CD4-positive, alpha-beta T cell treated with Interleukin-17A for 4 hours (primary cell): ENCODE data around the gene NUDT5.
"Not testable (repeated sequence)": the region's sequence is repeated elsewhere in the genome, so short reads cannot be mapped to it uniquely, and the experiment has no call there.

Experiments used
- DNase-seq: peaks from one replicate; pipeline ENCODE4 v3.0.0-alpha.2; 2020; ENCODE audit warnings: mixed read lengths

Gene NUDT5

DNA sequence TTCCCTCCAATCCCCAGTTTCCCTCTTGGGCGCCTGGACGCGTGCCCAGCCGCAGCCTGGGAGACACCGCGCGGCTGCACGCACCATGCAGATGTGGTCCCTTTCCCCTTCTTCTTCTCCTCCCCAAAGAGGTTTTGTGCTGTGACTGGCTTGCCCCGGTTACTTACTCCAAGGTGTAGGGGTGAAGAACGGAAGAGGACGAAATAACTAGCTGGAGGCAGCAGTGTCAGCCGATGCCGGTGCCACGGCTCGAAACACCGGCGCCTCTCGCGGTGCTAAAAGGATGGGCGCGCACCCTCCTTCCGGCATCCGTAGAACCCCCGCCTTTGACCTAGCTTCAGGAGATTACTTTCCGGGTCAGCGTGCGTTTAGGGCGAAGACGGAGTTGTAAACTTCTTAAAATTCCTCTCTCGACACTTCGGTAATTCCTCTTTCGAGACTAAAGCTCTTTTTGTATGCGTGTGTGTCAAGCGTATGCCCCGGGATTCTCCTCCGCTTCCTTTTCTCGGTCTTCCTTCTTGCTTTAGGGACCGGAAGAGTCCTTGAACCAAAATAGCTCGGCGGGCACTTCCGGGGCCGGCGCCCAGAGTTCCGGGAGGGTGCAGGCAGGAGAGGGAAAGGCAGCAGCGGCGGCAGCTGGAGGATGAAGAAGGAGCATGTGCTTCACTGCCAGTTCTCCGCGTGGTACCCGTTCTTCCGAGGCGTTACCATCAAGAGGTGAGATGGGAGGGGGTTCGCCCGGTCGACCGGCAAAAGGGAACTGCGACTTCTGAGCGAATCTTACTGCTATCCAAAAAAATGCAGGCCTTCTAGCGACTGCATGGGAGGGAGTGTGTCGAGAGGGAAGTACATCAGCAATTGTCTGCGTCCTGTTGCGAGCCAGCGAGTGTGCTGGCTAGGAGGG lies at the start of gene NUDT5, which contains the start of gene CDC123:
Gene NUDT5 (minus strand): TSS at position 289 of the 904 bp plus-strand sequence. CDS start 9,600 bp downstream, outside the sequence.
Gene CDC123 (plus strand): TSS at position 586 of the 904 bp plus-strand sequence. CDS start 58 bp downstream, at position 644.
- DNase-seq: peak; percentile 85

DNA sequence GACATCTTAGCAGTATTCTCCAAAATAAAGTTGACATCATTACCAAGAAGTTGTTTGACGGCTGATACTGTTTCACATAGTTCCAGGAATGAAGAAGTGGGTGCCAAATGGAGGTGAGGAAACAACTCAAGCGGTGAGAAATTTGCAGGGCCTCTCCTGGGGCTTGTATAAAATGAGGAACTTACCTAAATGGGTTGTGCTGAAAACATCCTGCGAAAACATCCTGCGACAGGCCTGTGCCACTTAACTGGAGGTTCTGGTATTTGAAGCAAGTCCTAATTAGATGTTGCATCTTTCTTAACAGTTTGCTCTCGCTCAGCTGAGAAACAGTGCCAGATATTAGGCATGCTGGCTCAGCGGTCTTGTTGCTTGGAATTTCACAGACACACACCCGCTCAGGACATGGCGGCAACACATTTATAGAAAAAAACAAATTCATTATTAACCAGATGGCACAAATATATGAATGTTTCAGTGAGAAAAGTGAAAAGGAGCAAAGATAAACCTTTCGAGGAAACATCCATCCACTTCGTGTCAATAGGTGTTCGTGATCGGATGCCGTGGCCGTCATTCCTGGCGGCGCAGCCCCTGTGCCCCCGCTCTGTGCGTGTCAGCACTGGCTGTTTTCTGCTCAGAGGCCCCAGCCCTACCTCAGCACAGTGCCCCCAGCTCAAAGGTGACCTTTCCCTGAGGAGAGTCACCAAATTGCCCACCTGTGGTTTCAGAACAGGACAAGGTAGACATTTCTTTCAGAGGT lies 48.4 kb upstream of the NUDT5 start:
- DNase-seq: no peak

DNA sequence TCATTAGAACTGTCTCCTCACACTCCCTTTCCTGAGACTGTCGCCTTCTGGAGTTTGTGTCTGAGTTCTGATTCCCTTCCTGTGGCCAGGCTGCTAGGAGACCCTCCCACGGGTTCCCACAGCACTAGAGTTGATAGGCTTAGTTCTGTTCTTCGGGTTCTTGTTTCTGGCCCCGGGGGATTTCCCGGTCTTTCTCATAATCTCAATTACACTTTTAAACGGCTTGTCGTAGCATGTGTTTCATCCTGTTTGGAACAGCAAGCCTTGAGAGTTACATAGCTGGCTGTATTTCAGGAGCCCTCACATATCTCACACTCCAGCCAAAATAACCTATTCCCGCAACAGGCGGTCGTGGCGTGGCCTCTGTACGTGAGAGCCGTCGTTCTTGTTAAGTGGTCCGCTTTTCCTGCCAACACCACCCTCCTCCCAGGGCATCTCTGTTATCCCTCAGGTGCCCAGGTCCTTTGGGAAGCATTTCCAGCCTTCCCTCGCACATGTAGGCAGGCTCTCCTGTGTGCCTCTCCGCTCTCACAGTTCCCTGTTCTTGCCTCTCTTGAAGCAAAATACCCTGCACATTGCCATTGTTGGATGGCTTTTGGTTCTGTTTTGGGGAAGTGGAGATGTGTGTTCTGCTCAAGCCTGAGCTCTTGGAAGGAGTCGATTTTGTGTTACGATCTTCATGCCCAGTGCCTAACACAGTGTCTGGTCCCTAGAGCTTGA lies 46.3 kb upstream of the NUDT5 start:
- DNase-seq: no peak

DNA sequence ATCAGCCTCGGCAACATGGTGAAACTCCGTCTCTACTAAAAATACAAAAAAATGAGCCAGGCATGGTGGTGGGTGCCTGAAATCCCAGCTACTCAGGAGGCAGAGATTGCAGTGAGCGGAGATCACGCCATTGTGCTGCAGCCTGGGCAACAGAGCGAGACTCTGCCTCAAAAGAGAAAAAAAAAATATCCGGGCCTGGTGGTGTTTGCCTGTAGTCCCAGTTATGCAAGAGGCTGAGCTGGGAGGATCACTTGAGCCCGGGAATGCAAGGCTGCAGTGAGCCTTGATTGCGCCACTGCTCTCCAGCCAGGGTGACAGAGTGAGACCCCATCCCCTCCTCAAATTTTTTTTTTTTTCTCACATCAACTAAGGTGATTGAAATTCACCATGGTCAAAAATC lies 43.1 kb upstream of the NUDT5 start:
- no peak for DNase-seq

DNA sequence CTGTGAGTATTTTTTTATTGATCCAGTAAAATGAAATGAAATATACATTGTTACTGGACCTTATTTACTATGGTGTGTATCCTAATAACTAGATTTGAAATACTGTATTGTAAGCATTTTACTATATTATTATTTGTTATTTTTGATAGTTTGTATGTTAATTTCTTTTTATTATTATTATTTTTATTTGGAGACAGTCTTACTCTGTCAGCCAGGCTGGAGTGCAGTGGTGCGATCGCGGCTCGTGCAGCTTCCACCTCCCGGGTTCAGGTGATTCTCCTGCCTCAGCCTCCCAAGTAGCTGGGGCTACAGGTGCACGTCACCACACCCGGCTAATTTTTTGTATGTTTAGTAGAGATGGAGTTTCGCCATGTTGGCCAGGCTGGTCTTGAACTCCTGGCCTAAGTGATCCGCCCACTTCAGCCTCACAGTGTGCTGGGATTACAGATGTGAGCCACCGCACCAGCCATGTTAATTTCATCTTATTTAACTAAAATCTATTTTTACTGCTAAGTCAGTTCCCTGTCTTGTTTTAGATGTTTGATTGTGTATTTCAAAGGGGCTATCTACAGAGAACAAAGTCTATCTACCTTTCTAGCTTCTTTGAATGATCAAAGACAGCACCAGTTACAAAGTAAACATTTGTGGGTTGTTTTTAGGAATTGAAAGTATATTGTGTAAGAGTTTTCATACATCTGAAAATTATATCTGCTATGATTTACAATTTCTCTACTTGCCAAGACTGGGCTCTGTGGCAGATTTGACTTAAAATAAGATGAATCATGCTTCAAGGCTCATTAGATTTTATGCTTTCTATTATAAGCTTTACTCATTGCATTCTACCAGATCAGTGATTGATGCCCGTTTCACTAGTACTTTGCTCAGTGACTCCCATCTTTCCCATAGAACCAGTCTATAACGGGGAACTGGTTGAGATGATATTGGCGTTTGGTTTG lies 41.9 kb upstream of the NUDT5 start:
- DNase-seq: no peak

DNA sequence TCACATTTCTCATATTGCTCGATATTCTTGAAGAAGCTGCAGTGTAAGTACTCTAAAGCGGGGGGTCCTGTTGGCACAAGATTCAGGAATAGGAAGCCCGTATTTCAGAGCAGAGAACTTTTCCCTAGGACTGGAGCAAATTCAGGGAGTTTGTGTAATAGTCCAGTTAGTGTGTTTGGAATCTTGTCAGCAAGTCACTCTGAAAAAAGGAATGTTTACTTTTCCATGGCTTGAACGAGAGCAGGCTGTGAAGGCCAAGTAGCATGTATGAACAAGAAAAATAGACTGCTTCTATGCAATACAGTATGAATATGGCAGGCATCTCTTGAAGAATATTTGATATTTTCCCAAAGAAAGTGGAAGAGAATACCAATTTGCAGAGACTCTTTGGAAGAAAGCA lies 40.1 kb upstream of the NUDT5 start:
- no peak for DNase-seq

DNA sequence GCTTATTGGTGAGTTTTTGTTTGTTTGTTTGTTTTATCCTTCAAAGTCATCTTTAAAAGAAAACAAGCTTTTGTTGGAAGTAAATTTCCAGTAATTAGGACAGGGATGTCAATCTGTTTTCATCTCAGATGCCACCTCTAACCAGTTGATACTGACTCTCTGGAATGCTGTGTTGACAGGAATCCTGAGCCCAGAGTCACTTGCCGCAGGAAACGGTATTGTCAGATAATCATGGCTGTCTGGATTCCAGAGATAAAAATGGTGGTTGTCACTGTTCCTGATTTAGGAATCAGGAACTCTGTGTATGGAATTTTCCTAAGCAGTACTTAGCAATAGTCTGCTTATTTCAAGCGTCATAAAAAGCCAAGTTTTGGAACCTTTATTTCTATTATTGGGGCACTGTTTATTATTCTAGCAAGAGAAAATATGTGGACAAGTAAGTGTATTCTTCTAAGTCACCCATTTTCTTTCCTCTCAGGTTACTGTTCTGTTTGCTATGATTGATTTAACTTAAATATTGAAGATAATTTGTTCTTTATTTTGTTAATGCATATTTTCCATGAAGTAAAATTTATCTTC lies 39.5 kb upstream of the NUDT5 start:
- no peak for DNase-seq

DNA sequence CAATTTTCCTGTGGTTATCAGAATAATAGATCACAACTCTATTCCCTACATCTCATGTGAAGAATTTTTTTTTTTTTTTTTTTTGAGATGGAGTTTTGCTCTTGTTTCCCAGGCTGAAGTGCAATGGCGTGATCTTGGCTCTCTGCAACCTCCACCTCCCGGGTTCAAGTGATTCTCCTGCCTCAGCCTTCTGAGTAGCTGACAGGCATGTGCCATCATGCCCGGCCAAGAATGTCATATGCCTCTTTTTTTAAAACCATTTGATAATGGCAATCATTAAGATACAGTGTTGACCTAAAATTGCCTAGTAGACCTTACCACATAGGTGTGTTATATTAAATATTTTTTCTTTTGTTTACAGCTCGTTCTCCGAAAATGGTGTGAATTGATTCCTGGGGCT lies 39.0 kb upstream of the NUDT5 start:
- not testable (repeated sequence) for DNase-seq

DNA sequence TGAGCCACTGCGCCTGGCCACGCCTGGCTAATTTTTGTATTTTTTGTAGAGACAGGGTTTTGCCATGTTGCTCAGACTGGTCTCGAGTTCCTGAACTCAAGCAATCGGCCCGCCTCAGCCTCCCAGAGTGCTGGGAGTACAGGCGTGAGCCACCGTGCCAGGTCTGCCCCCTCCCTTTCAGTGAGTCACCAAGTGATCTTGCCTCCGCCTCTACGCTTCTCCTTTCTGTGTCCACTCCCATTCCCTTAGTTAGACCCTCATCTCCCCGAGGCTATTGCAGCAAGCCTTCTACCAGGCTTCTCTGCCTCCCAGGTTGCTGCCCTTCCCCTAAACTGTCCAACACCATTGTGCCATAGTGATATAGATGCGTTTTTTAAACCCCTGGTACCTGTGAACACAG lies 33.2 kb upstream of the NUDT5 start:
- DNase-seq: no peak

DNA sequence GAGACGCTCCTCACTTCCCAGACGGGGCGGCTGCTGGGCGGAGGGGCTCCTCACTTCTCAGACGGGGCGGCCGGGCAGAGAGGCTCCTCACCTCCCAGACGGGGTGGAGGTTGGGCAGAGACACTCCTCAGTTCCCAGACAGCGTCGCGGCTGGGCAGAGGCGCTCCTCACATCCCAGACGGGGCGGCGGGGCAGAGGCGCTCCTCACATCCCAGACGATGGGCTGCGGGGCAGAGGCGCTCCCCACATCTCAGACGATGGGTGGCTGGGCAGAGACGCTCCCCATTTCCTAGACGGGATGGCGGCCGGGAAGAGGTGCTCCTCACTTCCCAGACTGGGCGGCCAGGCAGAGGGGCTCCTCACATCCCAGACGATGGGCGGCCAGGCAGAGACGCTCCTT lies 30.7 kb upstream of the NUDT5 start:
- DNase-seq: not testable (repeated sequence)

DNA sequence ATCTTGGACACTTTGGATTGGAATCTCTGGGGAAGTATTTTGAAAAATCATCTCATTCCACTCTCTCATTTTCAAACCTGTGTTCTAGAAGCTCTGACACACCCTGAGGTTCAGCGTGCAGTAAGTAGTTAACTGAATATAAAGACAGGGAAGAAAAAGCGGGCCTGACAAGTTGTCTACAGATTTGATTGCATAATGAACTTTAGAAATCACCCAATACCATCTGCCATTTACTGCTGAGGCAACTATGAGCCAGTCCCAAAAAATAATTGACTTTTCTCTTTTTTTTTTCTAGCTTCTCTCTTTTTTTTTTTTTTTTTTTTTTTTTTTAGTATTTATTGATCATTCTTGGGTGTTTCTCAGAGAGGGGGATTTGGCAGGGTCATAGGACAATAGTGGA lies 29.8 kb upstream of the NUDT5 start:
- no peak for DNase-seq

DNA sequence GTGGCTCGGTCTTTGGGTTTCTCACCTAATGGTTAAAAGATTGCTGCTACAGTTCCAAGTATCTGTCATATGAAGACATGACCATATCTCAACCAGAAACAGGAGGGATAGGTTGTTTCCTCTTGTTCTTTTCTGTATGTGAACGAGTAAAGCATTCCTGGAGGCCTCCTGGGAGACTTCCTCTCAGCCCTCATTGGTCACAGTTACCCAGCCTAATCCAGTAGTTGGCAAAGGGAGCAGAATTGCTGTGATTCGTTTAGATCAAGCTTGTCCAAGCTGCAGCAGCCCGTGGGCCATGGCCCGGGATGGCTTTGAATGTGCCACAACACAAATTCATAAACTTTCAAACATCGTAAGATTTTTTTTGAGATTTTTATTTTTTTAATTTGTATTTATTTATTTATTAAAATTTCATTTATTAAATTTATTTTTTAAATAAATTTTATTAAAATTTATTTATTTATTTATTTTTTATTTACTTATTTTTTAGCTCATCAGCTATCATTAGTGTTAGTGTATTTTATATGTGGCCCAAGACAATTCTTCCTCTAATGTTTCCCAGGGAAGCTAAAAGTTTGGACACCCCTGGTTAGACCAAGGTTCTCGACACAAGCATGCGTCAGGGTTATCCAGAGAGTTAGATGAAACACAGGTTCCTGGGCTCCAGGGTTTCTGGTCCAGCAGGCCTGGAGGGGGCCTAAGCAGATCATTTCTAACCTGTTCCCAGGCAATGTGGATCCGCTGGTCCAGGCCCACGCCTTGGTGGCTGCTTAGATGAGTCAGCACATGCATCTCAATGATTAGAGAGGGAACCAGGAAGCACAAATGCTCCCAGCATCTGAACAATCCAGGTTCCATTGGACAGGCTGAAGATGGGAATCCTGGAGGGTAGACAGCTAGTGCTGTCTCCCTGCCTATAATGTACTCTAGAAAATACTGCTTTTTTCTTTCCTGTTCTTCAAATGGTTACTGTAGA lies 25.9 kb upstream of the NUDT5 start:
- DNase-seq: no peak

DNA sequence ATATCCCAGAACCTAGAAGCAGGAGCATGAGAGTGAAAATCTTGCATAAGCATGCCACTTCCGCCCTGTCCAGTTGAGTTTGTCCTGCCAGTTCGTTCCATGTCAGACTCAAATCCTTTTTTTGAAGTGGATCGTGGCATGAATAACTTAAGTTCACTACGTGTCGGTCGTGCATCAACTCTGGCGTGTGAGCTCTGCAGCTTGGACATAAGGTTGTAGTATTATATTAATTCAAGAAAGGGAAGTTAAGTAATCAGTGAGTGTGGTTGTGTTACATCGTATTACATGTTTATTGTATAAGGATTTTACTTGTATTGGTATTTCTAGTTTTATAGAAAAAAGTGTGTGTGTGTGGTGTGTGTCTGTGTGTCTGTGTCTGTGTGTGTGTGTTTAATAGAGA lies 23.3 kb upstream of the NUDT5 start:
- no peak for DNase-seq

DNA sequence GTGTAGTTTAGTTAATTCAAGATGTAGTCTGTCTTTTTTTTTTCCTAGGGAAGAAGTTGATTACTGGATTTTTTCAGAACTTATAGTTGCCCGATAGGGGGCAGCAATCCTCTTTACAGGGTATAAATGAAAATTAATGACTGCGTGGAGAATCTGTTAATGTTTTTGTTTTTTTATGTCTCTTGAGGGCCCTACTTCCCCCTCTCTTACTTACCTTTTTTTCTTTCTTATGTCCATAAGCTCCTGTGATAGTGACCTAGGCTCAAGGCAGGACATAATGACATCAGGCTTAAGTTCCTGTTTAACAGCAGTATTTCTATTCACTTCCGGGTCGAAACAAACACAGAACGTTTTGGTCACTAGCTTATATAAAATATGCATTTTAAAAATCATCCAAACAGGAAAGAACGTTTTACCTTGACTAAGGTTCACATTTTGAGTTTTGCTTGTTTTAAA lies 19.1 kb upstream of the NUDT5 start:
- peak; percentile 66 for DNase-seq

DNA sequence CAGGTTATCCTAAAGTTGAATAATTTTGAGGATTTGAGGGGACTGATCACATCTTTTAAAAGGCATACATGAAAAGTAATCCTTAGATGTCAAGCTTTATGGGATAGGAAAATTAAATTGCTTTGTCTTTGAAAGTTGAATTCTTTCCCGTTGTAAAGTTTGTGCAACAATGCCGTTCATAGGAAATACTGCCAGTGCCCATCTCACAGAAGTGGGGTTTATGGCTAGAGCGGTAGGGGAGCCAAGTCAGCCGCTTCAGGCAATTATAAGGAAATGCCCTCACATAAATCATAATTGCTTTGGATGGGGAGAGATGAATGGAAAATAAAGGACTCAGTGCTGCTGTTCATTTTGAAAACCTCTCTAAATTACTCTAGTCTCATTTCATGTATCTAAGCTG lies 18.4 kb upstream of the NUDT5 start:
- no peak for DNase-seq

DNA sequence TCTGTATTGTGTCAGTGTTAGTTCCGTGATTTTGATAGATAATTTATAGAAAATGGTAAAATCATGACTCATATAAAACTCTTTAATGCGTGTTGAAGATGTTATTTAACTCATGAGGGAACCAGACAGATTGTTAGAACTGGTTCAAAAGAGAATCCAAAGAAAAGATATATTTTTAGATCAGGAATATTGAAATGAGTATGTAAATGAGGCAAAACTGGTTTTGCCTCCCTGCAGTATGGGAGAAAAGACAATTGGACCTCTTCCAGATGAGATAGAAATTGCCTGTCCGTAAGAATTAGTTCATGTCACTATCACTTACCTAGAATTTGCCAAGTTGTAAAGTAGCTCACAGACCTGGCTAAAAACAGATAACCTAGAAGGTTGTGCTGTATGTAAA lies 17.9 kb upstream of the NUDT5 start:
- DNase-seq: no peak

DNA sequence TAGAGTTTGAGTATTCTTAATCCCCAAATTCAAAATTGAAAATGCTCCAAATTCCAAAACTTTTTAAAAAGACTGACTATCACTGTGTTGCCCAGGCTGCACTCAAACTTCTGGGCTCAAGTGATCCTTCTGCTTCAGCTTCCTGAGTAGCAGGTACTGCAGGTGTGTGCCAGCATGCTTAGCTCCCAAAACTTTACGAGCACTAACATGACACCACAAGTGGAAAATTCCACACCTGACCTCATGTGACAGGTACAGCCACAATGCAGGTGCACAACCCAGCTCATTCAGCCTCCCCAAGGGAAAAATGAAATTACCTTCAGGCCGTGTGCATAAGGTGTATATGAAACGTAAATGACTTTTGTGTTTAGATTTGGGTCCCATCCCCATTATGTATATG lies 16.8 kb upstream of the NUDT5 start:
- no peak for DNase-seq

DNA sequence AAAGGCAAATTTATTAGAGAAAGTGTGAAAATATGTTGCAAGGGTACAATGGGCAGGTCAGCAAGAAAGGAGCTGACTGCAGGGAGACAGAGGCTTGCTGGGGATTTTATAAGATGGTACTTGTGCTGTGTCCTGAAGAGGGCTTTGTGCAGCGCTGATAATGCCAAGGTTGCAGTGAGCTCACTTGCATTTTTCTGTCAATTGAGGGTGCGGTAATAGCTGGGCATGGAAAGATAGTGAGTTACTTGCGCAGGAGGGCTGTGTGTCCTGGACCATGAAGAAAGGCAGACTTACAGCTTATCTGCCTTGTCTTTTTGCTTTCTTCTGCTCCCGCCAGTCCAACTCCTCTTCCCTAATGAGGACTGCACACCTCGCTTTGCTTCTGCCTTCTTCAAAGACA lies 12.8 kb upstream of the NUDT5 start:
- no peak for DNase-seq

DNA sequence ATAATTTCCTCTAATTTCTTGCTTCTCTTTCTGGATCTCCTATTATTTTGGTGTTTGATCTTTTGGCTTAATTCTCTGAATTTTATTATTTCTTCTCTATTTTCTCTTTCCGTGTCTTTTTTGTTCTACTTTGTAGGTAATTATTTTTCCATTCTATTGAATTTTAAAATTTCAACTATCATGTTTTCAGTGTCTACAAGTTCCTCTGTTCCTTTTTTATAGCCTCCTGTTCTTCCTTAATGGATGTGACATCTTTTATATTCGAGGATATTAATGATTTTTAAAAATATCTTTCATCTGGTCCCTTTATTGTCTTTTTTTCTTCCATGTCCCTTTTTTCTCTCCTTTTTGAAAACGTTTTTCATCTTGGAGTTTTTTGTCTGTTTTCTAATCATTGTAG lies 11.4 kb upstream of the NUDT5 start:
- DNase-seq: no peak

DNA sequence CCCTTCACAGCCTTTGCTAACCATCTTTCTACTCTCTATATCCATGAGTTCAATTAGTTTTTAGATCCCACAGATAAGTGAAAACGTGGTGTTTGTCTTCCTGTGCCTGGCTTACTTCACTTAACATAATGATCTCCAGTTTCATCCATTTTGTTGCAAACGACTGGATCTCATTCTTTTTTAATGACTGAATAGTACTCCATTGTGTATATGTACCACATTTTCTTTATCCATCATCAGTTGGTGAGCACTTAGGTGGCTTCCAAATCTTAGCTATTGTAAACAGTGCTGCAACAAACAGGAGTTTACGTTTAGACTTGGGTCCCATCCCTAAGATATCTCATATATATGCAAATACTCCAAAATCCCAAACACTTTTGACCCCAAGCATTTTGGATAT lies 9.4 kb upstream of the NUDT5 start:
- DNase-seq: no peak
